Liver (tissue), 9 donors: Measurements from ENCODE around the gene FBXW4. TPM values are rescaled to one million over a fixed set of nuclear protein-coding genes. Genes with fewer than 3 reads are reported as not detected.

Experiments used
- DNase-seq: peaks from one replicate; pipeline ENCODE4 v3.0.0-alpha.2; 2017; ENCODE audit warnings: low spot score
- H3K27ac ChIP-seq, 2 donors: one replicate each; pipeline ENCODE4 v1.7.0; 2013; ENCODE audit warnings: inconsistent platforms in 2 of 2, low read length in 2 of 2, control low read depth in 1 of 2, low read depth in 1 of 2, mild to moderate bottlenecking in 1 of 2
- H3K27me3 ChIP-seq, 4 donors: one replicate each; pipeline versions ENCODE4 v1.6.1 to v1.7.0; 2013; ENCODE audit warnings: low read length in 3 of 4, inconsistent platforms in 1 of 4, mild to moderate bottlenecking in 1 of 4, moderate library complexity in 1 of 4; ENCODE audit not compliant: control insufficient read depth in 4 of 4, insufficient read depth in 4 of 4
- H3K36me3 ChIP-seq, 4 donors: one replicate each; pipeline versions ENCODE4 v1.6.1 to v1.7.0; 2013; ENCODE audit warnings: low read length in 3 of 4, mild to moderate bottlenecking in 3 of 4, low read depth in 1 of 4, moderate library complexity in 1 of 4; ENCODE audit not compliant: control insufficient read depth in 4 of 4, insufficient read depth in 3 of 4
- H3K4me1 ChIP-seq, 4 donors: one replicate each; pipeline versions ENCODE4 v1.6.1 to v1.7.0; 2013; ENCODE audit warnings: low read length in 3 of 4, mild to moderate bottlenecking in 3 of 4, moderate library complexity in 1 of 4; ENCODE audit not compliant: control insufficient read depth in 4 of 4, insufficient read depth in 4 of 4
- H3K4me3 ChIP-seq, 3 donors: one replicate each; pipeline versions ENCODE4 v1.6.1 to v1.7.0; 2013; ENCODE audit warnings: low read length in 3 of 3, control low read depth in 1 of 3, low read depth in 1 of 3, mild to moderate bottlenecking in 1 of 3
- H3K9ac ChIP-seq, 2 donors: one replicate each; pipeline ENCODE4 v1.7.0; 2013; ENCODE audit warnings: low read length in 2 of 2, mild to moderate bottlenecking in 2 of 2, moderate library complexity in 2 of 2, control low read depth in 1 of 2, low read depth in 1 of 2
- H3K9me3 ChIP-seq, 4 donors: one replicate each; pipeline versions ENCODE4 v1.6.1 to v1.7.0; 2013; ENCODE audit warnings: low read length in 3 of 4; ENCODE audit not compliant: control insufficient read depth in 4 of 4
- EGR1 ChIP-seq, 2 donors: IDR thresholded peaks; 2 replicates each; pipeline ENCODE4 v1.6.1; 2016 to 2018; ENCODE audit warnings: antibody characterized with exemption in 2 of 2, low read depth in 2 of 2
- FOXA1 ChIP-seq: IDR thresholded peaks from 2 replicates; pipeline ENCODE4 v1.6.1; 2016; ENCODE audit warnings: antibody characterized with exemption
- FOXA2 ChIP-seq: IDR thresholded peaks from 2 replicates; pipeline ENCODE4 v1.6.1; 2016; ENCODE audit warnings: antibody characterized with exemption
- GABPA ChIP-seq, 2 donors: IDR thresholded peaks in 1 of 2; conservative IDR thresholded peaks in 1 of 2; 2 replicates each; pipeline ENCODE4 v1.6.1; 2016; ENCODE audit warnings: antibody characterized with exemption in 2 of 2, mild to moderate bottlenecking in 1 of 2, moderate library complexity in 1 of 2
- HNF4A ChIP-seq, 2 donors: conservative IDR thresholded peaks; 2 replicates each; pipeline ENCODE4 v1.6.1; 2016; ENCODE audit warnings: antibody characterized with exemption in 2 of 2, mild to moderate bottlenecking in 2 of 2
- JUND ChIP-seq, 2 donors: IDR thresholded peaks; 2 replicates each; pipeline ENCODE4 v1.6.1; 2016; ENCODE audit warnings: antibody characterized with exemption in 2 of 2
- NR2F2 ChIP-seq: IDR thresholded peaks from 2 replicates; pipeline ENCODE4 v1.6.1; 2016; ENCODE audit warnings: antibody characterized with exemption
- RAD21 ChIP-seq, 2 donors: IDR thresholded peaks; 2 replicates each; pipeline ENCODE4 v1.6.1; 2016; ENCODE audit warnings: antibody characterized with exemption in 2 of 2, mild to moderate bottlenecking in 2 of 2
- RXRA ChIP-seq, 2 donors: IDR thresholded peaks; 2 replicates each; pipeline ENCODE4 v1.6.1; 2017 to 2018; ENCODE audit warnings: antibody characterized with exemption in 2 of 2, mild to moderate bottlenecking in 1 of 2
- SP1 ChIP-seq: IDR thresholded peaks from 2 replicates; pipeline ENCODE4 v1.6.1; 2018; ENCODE audit warnings: antibody characterized with exemption, mild to moderate bottlenecking
- TAF1 ChIP-seq: conservative IDR thresholded peaks from 2 replicates; pipeline ENCODE4 v1.6.1; 2016; ENCODE audit warnings: antibody characterized with exemption, mild to moderate bottlenecking
- WGBS: extraction: QIAGEN DNeasy Blood & Tissue Kit; methylation state at CpG from one replicate; pipeline ENCODE4 v1.1.7; 2013; 5-methylcytosine and 5-hydroxymethylcytosine counted together
- polyA plus RNA-seq, 2 donors: library from polyadenylated mRNA; stranded (reverse) in 1 of 2; unstranded in 1 of 2; fragments of 200-250 nt in 1 of 2; fragments of >200 nt in 1 of 2; fragmentation: Nextera tagmentation in 1 of 2; extraction: Ambion mirVana in 1 of 2; gene quantifications; one replicate each; pipeline versions ENCODE4 v1.2.1 to v1.2.3, GENCODE V29; 2013 to 2015
- total RNA-seq, 2 donors: library from RNA; depleted of rRNA; stranded (reverse); fragments of >200 nt; gene quantifications; one replicate each; pipeline ENCODE4 v1.2.3, GENCODE V29; 2014
- TF ChIP-seq, protein P1 (sequence below): IDR thresholded peaks from 2 replicates; pipeline ENCODE4 v1.6.1; 2016; ENCODE audit warnings: antibody characterized with exemption
- TF ChIP-seq, protein P2 (sequence below): fragments of 150-350 bp; IDR thresholded peaks from 2 replicates; pipeline ENCODE4 v1.5.1; 2017; ENCODE audit warnings: improper control_type of control experiment, low read depth, low read length; ENCODE audit not compliant: missing input control
- TF ChIP-seq, protein P3 (sequence below): IDR thresholded peaks from 2 replicates; pipeline ENCODE4 v1.6.1; 2016; ENCODE audit warnings: antibody characterized with exemption
- TF ChIP-seq, protein P4 (sequence below): IDR thresholded peaks from 2 replicates; pipeline ENCODE4 v1.6.1; 2016; ENCODE audit warnings: antibody characterized with exemption
- TF ChIP-seq, protein P5 (sequence below): IDR thresholded peaks from 2 replicates; pipeline ENCODE4 v1.6.1; 2016; ENCODE audit warnings: antibody characterized with exemption, mild to moderate bottlenecking
- donor health status: healthy.
- donor health status: healthy.
- donor health status: healthy.
- donor health status: healthy.
- donor health status: healthy.

The FBXW4 gene
- total and polyA plus RNA-seq, 4 donors = 5.4 to 54.1 (median 20.5) TPM

DNA sequence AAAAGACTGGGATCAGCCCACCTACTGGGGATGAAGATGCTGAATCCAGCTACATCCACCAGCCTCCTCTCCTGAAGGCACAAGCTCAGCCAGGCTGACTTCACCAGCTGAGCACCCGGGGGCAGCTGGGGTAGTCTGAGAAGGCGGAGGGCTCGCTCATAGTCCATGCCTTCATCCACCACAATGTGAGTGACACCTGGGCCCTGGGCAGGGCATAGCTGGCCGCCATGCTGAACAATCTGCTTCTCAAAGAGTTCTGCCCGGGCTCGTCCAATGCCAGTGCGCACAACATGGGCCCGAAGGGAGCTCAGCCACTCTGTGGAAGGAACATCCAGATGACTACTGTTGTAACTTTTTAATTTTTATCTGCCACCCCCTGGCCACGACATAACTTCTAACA lies 109.1 kb downstream of the FBXW4 start:
- TF ChIP-seq RAD21 (IDR thresholded peaks at IDR 0.05) = no peak
- TF ChIP-seq RXRA (IDR thresholded peaks at IDR 0.05) = no peak
- TF ChIP-seq, protein P1, sequence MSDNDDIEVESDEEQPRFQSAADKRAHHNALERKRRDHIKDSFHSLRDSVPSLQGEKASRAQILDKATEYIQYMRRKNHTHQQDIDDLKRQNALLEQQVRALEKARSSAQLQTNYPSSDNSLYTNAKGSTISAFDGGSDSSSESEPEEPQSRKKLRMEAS = no peak
- TF ChIP-seq, protein P2, sequence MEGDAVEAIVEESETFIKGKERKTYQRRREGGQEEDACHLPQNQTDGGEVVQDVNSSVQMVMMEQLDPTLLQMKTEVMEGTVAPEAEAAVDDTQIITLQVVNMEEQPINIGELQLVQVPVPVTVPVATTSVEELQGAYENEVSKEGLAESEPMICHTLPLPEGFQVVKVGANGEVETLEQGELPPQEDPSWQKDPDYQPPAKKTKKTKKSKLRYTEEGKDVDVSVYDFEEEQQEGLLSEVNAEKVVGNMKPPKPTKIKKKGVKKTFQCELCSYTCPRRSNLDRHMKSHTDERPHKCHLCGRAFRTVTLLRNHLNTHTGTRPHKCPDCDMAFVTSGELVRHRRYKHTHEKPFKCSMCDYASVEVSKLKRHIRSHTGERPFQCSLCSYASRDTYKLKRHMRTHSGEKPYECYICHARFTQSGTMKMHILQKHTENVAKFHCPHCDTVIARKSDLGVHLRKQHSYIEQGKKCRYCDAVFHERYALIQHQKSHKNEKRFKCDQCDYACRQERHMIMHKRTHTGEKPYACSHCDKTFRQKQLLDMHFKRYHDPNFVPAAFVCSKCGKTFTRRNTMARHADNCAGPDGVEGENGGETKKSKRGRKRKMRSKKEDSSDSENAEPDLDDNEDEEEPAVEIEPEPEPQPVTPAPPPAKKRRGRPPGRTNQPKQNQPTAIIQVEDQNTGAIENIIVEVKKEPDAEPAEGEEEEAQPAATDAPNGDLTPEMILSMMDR = no peak
- no peak for TF ChIP-seq JUND (IDR thresholded peaks at IDR 0.05)
- no peak for TF ChIP-seq FOXA2
- no peak for TF ChIP-seq GABPA (IDR thresholded peaks at IDR 0.05 in 1 of 2, conservative IDR thresholded peaks at IDR 0.05 in 1 of 2)
- TF ChIP-seq TAF1 = no peak
- TF ChIP-seq, protein P3, sequence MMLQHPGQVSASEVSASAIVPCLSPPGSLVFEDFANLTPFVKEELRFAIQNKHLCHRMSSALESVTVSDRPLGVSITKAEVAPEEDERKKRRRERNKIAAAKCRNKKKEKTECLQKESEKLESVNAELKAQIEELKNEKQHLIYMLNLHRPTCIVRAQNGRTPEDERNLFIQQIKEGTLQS = no peak
- H3K4me3 ChIP-seq = no peak overlapping the region
- peaks cover 3 to 32% (median 4%) of the 10 kb centered on the region in 4 donors for H3K36me3 ChIP-seq
- 97% methylated on average over 9 of the region's 9 CpGs for WGBS
- H3K27ac ChIP-seq = no peak overlapping the region
- H3K4me1 ChIP-seq = peaks cover 2 to 22% (median 13%) of the 10 kb centered on the region in 4 donors
- H3K9ac ChIP-seq = no peak overlapping the region
- no peaks in the 10 kb centered on the region for H3K9me3 ChIP-seq
- no peak for DNase-seq
- H3K27me3 ChIP-seq = no peaks in the 10 kb centered on the region

DNA sequence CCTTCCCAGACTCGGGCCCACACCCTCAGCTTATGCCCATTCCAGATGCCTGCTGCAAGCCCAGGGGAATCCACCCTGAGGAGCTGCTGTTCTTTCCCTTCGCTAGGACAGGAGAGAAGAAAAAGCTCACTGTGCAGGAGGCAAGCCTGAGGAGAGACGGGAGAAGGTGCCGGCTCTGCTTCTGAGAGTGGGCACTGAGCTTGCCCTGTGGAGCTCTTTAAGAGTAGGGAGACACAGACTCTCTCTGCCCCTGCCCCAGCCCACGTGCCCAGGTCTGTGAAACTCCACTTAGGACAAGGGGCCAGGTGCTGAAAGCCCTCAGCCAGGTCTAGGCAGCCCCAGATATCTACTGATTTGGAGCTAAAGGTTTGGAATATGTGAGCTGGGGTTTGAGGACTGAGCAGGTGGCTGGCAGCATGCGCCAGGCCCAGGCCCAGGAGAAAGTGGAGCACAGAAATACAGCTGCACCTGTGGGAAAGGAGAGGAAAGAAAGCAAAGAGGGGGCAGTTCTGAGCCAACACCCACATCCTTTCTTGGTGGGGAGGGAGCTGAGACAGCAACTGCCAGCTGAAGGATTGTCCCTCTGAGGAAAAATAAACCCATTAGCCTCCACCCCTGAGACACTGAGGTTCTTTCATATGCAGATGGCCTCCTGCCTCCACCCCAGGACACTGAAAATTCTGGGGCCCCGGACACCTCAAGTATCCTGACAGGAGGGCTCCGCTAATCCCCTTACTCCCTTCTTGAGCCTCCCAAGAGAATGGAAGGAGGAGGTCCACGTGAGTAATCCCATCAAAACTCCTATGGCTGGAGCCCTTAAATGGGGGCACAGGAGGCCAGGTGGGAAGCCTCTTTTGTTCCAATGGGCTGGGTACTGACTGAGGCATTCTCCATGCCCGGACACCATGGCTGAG lies 114.2 kb downstream of the FBXW4 start:
- TF ChIP-seq HNF4A (conservative IDR thresholded peaks at IDR 0.05) (no peak), FOXA1 (no peak), RAD21 (IDR thresholded peaks at IDR 0.05) (no peak), EGR1 (IDR thresholded peaks at IDR 0.05; ENCODE audit: low read depth in 2 of 2) (no peak), TAF1 (no peak), SP1 (no peak), RXRA (IDR thresholded peaks at IDR 0.05) (no peak), FOXA2 (no peak), NR2F2 (no peak), JUND (IDR thresholded peaks at IDR 0.05) (no peak)
- TF ChIP-seq, protein P2 = no peak
- TF ChIP-seq, protein P3 = no peak
- TF ChIP-seq, protein P1 = no peak
- TF ChIP-seq, protein P4, sequence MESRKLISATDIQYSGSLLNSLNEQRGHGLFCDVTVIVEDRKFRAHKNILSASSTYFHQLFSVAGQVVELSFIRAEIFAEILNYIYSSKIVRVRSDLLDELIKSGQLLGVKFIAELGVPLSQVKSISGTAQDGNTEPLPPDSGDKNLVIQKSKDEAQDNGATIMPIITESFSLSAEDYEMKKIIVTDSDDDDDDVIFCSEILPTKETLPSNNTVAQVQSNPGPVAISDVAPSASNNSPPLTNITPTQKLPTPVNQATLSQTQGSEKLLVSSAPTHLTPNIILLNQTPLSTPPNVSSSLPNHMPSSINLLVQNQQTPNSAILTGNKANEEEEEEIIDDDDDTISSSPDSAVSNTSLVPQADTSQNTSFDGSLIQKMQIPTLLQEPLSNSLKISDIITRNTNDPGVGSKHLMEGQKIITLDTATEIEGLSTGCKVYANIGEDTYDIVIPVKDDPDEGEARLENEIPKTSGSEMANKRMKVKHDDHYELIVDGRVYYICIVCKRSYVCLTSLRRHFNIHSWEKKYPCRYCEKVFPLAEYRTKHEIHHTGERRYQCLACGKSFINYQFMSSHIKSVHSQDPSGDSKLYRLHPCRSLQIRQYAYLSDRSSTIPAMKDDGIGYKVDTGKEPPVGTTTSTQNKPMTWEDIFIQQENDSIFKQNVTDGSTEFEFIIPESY = no peak
- TF ChIP-seq, protein P5, sequence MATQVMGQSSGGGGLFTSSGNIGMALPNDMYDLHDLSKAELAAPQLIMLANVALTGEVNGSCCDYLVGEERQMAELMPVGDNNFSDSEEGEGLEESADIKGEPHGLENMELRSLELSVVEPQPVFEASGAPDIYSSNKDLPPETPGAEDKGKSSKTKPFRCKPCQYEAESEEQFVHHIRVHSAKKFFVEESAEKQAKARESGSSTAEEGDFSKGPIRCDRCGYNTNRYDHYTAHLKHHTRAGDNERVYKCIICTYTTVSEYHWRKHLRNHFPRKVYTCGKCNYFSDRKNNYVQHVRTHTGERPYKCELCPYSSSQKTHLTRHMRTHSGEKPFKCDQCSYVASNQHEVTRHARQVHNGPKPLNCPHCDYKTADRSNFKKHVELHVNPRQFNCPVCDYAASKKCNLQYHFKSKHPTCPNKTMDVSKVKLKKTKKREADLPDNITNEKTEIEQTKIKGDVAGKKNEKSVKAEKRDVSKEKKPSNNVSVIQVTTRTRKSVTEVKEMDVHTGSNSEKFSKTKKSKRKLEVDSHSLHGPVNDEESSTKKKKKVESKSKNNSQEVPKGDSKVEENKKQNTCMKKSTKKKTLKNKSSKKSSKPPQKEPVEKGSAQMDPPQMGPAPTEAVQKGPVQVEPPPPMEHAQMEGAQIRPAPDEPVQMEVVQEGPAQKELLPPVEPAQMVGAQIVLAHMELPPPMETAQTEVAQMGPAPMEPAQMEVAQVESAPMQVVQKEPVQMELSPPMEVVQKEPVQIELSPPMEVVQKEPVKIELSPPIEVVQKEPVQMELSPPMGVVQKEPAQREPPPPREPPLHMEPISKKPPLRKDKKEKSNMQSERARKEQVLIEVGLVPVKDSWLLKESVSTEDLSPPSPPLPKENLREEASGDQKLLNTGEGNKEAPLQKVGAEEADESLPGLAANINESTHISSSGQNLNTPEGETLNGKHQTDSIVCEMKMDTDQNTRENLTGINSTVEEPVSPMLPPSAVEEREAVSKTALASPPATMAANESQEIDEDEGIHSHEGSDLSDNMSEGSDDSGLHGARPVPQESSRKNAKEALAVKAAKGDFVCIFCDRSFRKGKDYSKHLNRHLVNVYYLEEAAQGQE = no peak
- no peak overlapping the region for H3K9ac ChIP-seq
- WGBS = 97% methylated on average over 10 of the region's 10 CpGs
- no peaks in the 10 kb centered on the region for H3K4me1 ChIP-seq
- H3K9me3 ChIP-seq = no peaks in the 10 kb centered on the region
- no peak overlapping the region for H3K4me3 ChIP-seq
- H3K36me3 ChIP-seq = peaks cover 3 to 69% (median 6%) of the 10 kb centered on the region in 4 donors
- DNase-seq = no peak
- no peaks in the 10 kb centered on the region for H3K27me3 ChIP-seq
- H3K27ac ChIP-seq = no peak overlapping the region
